ENCODE measurements around the gene ZNF286A. TPM values are rescaled to one million over a fixed set of nuclear protein-coding genes. Genes with fewer than 3 reads are reported as not detected.

ZNF286A gene
- total and polyA plus RNA-seq, 2 of the 13 experiments (the other 11 are each of a cell fraction or from before 2014, with no cell fraction given): 12.7 to 38.8 TPM

- in situ Hi-C loops (cut with HindIII; ENCODE audit: extremely low pct_ligation_motif_present, low pct_unique_long_range_greater_than_20kb) (no loop called here), intact Hi-C loops (cut with micrococcal nuclease; ENCODE audit: unreplicated experiment) (no loop called here)
- POLR2A ChIA-PET: no interaction called here
- Histone ChIP-seq H3K4me2 (ENCODE audit: low read depth, low read length) (no peak overlapping the region), H3K27me3 (ENCODE audit: control insufficient read depth in 1 of 2, insufficient read depth in 2 of 2, low read length in 2 of 2) (no peaks in the 10 kb centered on the region), H3K9me3 (ENCODE audit: low read length) (no peaks in the 10 kb centered on the region), H3K27ac (ENCODE audit: extremely low read length, insufficient read depth, low read length) (no peak overlapping the region), H3K9ac (ENCODE audit: insufficient read depth, low read depth, low read length) (no peak overlapping the region), H3K79me2 (ENCODE audit: insufficient read depth, low read length) (no peaks in the 10 kb centered on the region), H3K4me3 (replicated peaks in 1 of 3; ENCODE audit: insufficient read depth in 1 of 3, low read depth in 2 of 3, low read length in 3 of 3) (no peak overlapping the region), H3K4me1 (ENCODE audit: insufficient read depth, low read length) (no peaks in the 10 kb centered on the region), H4K20me1 (ENCODE audit: insufficient read depth, low read length) (no peaks in the 10 kb centered on the region), H3K36me3 (replicated peaks in 1 of 2; ENCODE audit: control insufficient read depth in 1 of 2, insufficient read depth in 2 of 2, low read length in 2 of 2) (peaks cover 6 to 22% of the 10 kb centered on the region in 2 experiments; a peak in 4 of 5 replicates), H2AFZ (ENCODE audit: low read length) (no peak overlapping the region)
- ATAC-seq (no peak), DNase-seq (ENCODE audit: low spot score) (no peak), FAIRE-seq (no peak)
- CTCF ChIA-PET (ENCODE audit: low intra/inter-chr PET ratio, low total read pairs): no interaction called here
- no TSS peak for BruUV-seq (replicated peaks)
- WGBS (ENCODE audit: low lambda C conversion rate): 96% methylated on average over 3 of the region's 3 CpGs
- TF ChIP-seq ZNF256 (CRISPR knock-in tag; conservative IDR thresholded peaks at IDR 0.05): no peak
- no peak for TF ChIP-seq ZNF180 (CRISPR knock-in tag; IDR thresholded peaks at IDR 0.05; ENCODE audit: borderline replicate concordance, low read depth)
- TF ChIP-seq GPBP1L1 (CRISPR knock-in tag; IDR thresholded peaks at IDR 0.05): no peak
- TF ChIP-seq ZNF576 (CRISPR knock-in tag; IDR thresholded peaks at IDR 0.05): no peak
- TF ChIP-seq ZNF564 (CRISPR knock-in tag; IDR thresholded peaks at IDR 0.05): no peak
- TF ChIP-seq ISX (CRISPR knock-in tag; conservative IDR thresholded peaks at IDR 0.05): no peak
- TF ChIP-seq PITX1 (CRISPR knock-in tag; IDR thresholded peaks at IDR 0.05): no peak
- no peak for TF ChIP-seq SNRNP70 (IDR thresholded peaks at IDR 0.05; ENCODE audit: low read depth, low read length)
Observed at GRCh38 chr17:15662681-15663080, 36.9 kb upstream of the ZNF286A start.

- ChIA-PET POLR2A (no interaction called here), CTCF (ENCODE audit: low intra/inter-chr PET ratio, low total read pairs) (no interaction called here)
- peaks cover 6 to 22% of the 10 kb centered on the region in 2 experiments; a peak in 4 of 5 replicates for H3K36me3 ChIP-seq (replicated peaks in 1 of 2; ENCODE audit: control insufficient read depth in 1 of 2, insufficient read depth in 2 of 2, low read length in 2 of 2)
- in situ Hi-C loops (cut with HindIII; ENCODE audit: extremely low pct_ligation_motif_present, low pct_unique_long_range_greater_than_20kb) (no loop called here), intact Hi-C loops (cut with micrococcal nuclease; ENCODE audit: unreplicated experiment) (no loop called here)
- DNase-seq (ENCODE audit: low spot score) (no peak), ATAC-seq (no peak), FAIRE-seq (no peak)
- no peaks in the 10 kb centered on the region for H3K79me2 ChIP-seq (ENCODE audit: insufficient read depth, low read length)
- no TSS peak for BruUV-seq (replicated peaks)
- H3K27ac ChIP-seq (ENCODE audit: extremely low read length, insufficient read depth, low read length): no peak overlapping the region
- TF ChIP-seq ZNF460 (CRISPR knock-in tag; IDR thresholded peaks at IDR 0.05; ENCODE audit: borderline replicate concordance) (no peak), NONO (IDR thresholded peaks at IDR 0.05) (no peak), NONO (CRISPR knock-in tag; conservative IDR thresholded peaks at IDR 0.05) (no peak), SAFB2 (CRISPR knock-in tag; IDR thresholded peaks at IDR 0.05; ENCODE audit: borderline replicate concordance, low read depth) (no peak), ETV5 (CRISPR knock-in tag; IDR thresholded peaks at IDR 0.05; ENCODE audit: borderline replicate concordance) (no peak), ZSCAN9 (CRISPR knock-in tag; IDR thresholded peaks at IDR 0.05; ENCODE audit: borderline replicate concordance) (no peak), RNF2 (conservative IDR thresholded peaks at IDR 0.05; ENCODE audit: low read depth) (no peak)
- no peak overlapping the region for H3K9ac ChIP-seq (ENCODE audit: insufficient read depth, low read depth, low read length)
- no peaks in the 10 kb centered on the region for H3K27me3 ChIP-seq (ENCODE audit: control insufficient read depth in 1 of 2, insufficient read depth in 2 of 2, low read length in 2 of 2)
- no peak overlapping the region for H2AFZ ChIP-seq (ENCODE audit: low read length)
- no peaks in the 10 kb centered on the region for H3K4me1 ChIP-seq (ENCODE audit: insufficient read depth, low read length)
- H3K4me3 ChIP-seq (replicated peaks in 1 of 3; ENCODE audit: insufficient read depth in 1 of 3, low read depth in 2 of 3, low read length in 3 of 3): no peak overlapping the region
- no peaks in the 10 kb centered on the region for H3K9me3 ChIP-seq (ENCODE audit: low read length)
- 98% methylated on average over 6 of the region's 6 CpGs for WGBS (ENCODE audit: low lambda C conversion rate)
- no peaks in the 10 kb centered on the region for H4K20me1 ChIP-seq (ENCODE audit: insufficient read depth, low read length)
- no peak overlapping the region for H3K4me2 ChIP-seq (ENCODE audit: low read depth, low read length)
Observed at GRCh38 chr17:15663176-15663575, 36.4 kb upstream of the ZNF286A start.

Data from HepG2 (cell line).